HG02973 (cell line): Measurements from ENCODE around the gene PRKG1.

Experiments used
- ATAC-seq: cut with Tn5 transposase; IDR thresholded peaks from one replicate; pipeline ENCODE4 v1.9.1; 2021; ENCODE audit warnings: moderate library complexity; ENCODE audit not compliant: unreplicated experiment

The PRKG1 gene

DNA sequence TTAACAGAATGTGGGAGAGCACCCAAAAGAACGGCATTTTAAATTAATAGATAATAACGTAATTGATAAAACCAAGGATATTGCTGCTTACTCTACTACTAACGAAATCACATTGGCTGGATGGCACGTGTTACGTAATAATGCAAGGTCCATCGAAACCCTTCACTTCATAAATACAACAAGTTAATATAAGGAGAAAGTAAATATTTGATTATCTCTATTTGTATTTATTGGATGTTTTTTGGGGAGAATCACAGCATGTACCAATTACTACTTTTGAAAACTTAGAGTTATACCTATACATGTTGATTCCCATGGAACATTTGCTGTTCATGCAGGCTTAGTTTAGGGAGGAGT, 1.6 kb downstream of the PRKG1 start:
- no peak for ATAC-seq

DNA sequence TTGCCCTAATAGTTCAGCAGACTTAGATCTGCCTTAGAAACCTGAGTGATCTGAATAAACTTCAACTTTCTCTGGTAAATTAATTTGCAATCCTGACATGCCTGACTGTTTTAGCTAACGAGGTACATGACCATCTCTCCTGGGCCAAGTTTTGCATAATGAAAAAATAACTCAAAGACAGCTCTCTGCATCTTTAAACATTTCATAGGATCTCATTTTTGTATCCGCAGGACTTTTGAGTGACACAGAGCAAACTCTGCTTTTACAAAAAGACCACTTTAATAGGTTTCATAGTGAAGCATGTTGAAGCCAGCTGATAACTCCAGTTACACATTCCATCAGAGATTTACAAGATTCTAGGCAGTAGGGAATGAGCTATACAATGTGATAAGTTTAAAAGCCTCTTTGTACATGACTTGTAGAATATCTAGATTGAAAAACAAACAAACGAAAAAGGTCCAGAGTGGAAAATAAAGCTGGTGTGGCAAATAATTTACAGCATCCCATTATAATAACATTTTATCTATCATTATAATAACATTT, 2.1 kb downstream of the PRKG1 start:
- no peak for ATAC-seq

DNA sequence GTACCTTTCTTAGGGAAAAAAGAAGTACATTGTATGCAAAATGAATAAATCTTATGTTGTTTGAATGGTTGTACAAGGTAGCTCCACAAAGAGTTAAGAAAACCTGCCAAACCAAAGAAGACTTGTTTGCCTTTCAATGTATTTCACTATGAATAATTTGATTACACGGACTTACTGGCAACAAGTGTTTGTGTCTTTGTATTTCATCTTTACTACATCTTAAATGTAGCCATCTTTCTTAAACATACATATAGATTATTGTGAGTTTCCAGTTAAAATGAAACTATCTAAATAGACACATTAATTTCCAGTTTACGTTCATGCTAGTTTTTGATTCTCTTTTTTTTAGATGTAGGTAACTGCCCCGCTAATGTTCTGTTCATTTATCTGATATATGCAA, 2.8 kb downstream of the PRKG1 start:
- ATAC-seq: no peak

DNA sequence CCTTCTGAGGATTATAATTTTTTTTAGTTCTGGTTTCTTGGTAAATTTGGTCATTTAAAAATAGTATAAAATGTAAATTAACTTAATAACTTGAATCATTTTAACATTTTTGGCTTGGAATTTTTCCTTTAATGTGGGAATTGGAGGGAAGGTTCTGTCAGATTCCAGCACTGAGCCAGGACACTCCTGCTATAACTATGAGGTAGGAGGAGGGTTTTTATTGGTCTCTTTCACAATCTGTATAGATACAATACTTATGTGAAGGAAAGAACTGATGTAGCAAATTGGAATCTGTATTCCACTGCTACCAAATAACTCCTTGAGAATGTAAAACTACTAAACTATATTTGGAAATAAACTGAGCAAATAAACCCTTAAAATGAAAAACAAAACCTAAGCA, 3.2 kb downstream of the PRKG1 start:
- no peak for ATAC-seq

DNA sequence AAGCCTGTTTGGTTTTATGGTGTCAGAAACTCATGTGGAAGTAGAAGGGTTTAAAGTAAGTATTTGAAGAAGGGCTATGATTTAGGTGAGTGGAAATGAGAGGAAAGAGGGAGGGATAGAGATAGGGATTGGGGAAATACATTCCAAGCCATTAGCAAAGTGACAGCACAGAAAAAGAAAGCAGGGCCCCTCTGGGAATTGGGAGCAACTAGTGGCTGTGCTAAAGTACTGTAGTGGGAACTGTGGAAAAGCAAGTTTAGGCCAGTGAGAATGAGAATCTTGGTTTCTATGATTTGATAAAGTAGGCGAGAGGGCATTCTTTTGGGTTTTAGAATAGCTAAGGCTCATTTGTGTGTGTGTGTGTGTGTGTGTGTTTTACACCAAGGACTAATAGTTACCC, 5.0 kb downstream of the PRKG1 start:
- no peak for ATAC-seq

DNA sequence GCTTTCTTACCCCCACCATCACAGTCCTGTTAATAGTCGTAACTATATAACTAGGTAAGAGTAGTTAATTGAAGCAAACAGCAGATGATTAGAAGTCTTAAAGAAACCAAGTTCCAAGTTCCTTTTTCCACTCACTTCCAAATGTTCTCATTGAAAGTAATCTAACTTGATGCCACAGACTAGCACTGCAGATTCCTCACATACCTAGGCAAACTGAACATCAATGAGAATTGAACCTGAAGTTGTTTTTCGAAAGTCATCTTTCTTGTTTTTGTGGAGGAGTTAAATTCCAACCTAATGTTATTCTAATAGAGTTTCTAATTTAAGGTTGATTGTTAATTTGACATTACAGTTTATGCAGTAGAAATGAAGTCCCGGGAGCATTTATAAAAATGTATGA, 5.5 kb downstream of the PRKG1 start:
- no peak for ATAC-seq

DNA sequence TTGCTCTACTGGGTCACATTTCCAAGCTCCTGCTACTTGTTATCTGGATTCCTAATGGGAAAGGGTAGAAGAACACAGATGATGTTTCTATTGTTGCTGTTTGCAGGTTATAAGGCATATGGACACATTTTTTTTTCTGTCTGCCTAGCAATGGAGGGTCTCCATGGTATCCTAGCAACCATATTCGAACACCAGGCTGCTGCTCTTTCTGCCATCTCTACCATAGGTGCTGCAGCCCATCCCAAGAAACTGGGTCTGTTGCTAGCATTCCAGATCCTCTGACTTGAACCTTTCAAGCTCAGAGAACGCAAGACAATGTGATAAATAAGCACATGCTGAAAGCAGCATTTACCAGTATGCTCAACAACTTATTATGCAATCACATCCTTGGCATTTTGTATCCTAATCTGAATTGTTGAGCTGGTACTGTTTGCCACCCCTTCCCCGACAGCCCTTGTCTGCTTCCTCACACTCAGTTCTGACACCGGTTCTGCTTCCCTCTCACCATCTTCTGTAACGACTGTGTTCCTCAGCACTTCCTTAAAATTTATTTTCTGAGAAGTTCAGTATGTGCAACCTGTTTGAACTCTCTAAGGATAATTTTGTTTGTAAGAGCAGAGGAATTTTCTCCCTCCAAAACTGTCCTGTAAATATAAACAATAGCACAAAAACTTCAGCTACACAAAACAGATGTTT, 6.2 kb downstream of the PRKG1 start:
- ATAC-seq: no peak

DNA sequence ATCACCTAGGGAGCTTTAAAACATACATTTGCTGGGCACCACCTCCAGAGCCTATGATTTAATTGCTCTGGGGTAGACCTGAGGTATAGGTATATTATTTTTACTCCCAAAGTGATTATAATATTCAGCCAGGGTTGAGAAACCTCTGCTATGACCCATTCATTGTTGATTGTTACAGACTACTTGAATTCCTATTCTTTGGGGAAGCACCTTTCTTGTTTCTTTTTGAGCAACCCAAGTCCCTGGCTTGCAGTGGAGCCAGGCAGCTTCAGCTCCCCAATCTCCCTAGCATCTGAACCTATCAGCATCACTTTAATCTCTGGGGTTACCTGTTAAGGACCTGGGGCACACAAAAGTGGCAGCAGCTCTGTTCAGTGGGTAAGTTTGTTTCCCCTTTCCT, 8.6 kb downstream of the PRKG1 start:
- ATAC-seq: no peak

DNA sequence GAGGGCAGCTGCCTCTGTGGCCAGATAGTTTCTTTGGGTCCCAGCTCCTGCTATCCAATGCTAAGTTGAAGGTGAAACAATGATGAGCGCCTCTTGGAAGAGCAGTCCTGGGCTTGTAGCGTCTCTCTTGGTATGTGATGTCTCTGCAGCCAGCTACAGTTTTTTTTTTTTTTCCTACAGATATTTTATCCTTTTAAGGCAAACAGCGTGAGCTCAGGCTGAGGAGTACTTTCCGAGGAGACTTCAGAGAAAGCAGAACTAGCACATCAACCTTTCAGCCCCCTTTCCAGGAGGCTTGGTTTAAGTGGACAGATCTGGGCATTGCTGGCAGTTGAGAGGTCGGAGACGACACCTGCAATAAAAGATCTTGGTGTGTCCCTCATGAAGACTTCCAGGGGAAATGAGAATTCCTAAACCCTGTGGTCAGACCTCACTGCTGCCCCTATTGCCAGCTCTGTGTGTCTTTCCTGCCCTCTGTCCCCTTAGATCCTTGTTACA, 9.1 kb downstream of the PRKG1 start:
- ATAC-seq: no peak

DNA sequence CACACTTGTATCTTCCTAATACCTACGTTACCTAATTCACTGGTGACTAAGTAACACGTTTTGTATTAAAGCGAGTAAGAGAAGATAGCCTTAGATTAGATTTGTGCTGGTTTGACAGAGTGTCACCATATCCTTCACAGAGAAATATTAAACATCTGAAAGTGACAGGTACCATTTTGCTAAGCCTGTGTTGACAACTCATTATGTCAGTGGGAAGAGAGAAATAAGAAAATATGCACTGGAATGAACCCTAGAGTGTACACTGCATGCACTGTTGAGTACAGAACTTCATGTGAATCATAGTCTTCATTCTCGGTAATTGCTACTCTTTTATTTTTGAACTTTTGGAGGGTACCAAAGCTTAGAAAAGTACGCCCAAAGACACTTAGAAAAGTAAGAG, 10.9 kb downstream of the PRKG1 start:
- ATAC-seq: no peak

DNA sequence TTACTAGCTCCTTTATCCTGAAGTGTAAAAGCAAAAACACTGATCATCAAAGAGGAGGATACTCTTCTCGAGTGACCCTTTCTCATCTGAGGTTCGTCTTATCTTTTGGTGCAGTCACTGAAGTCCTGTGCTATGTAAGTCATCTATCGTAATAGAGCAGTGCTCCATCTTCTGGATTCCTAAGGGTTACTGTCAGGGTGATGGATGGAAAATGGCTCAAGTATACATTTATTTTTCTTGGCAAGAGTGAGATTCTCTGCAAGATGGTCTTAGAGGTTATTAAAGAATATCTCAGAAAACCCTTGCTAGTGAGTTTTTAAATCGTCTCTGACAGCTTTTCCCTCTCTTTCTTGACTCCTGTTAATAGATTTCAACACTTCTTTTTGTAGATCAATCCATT, 12.4 kb downstream of the PRKG1 start:
- ATAC-seq: no peak

DNA sequence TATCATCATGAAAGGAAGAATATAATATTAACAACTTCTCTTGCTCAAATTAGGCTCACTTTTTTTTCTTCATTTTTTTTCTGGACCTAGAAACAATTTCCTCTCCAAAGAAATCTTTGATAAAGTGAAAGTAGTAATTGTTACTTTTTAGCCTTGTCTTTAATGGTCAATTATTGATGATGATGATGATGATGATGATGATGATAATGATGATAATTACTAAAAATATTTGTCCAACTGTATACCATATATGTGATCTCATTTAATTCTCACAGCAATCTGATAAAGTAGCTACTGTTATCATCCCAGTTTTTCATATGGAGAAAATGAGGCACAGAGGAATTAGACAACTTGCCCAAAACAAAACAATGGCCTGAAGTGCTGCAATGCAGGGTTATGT, 12.8 kb downstream of the PRKG1 start:
- ATAC-seq: no peak

DNA sequence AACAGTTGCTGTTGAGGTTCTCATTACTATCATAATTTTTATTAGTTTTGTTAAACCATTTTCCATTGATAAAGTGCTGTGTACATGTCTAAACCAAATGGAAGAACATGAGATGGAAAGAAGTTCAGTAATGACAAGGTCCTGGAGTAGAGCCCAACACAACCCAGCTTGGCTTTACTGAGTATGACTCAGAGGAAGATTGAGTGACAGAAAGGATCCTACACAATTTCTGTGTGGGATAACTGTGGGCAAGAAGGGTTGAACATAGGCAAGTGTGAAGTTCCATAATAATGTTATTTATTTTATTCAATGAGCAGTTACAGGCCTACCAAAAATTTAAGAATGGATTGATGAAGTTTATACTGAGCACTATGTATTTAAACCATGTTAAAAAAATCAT, 15.9 kb downstream of the PRKG1 start:
- no peak for ATAC-seq

DNA sequence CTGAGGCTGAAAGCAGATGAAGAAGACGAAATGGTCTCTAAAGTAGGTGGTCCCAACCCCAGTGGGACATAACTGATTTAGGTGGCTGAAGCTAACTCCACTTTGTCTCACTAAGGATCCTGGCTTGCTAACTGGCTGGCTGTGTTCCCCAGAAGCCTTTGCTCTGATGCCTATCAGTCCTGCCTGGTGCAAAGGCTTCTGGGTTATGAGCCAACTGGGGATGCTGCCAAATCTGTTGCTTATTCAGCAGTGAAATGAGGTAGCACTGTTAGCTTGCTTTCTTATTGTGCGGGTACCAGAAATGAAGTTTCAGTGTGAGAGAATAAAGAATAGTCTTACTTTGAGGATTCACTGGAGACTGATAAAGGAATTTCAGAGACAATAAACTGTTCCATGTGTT, 18.1 kb downstream of the PRKG1 start:
- ATAC-seq: no peak

DNA sequence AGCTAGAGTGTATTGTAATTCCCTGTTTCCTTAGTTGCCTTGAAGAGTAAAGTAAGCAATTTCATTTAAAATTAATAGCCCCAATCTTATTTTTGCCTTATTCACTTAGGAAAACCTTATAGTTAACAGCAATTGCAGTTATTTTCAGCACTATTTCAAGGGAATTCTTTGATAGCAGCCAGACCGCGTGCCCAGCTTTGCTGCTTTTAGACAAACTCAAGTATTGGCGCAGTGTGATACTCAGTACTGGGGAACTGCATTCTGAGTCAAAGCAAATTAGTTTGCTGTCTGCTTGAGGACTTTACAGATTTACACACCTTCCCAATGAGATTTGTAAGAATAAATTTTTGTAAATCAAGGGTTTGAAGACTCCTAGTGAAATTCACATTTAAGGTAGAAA, 21.2 kb downstream of the PRKG1 start:
- ATAC-seq: no peak

DNA sequence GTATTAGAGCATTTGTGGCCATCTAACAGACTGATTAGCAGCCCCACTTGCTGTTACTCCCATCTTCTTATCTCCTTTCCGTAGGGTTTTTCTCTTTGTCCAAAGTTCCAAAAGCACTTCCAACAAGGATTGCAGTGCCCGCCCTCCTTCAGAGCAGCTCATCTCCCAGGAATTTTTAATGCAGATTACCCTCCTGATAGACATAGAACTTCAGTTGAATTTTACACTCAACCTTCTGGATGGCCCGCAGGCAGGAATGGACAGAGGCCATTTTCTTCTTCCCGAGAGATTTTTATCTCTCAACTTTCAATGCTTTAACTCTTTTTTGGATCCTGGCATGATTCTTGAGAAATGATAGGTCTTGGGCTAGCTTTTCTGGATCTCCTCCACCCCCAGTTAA, 23.3 kb downstream of the PRKG1 start:
- ATAC-seq: no peak

DNA sequence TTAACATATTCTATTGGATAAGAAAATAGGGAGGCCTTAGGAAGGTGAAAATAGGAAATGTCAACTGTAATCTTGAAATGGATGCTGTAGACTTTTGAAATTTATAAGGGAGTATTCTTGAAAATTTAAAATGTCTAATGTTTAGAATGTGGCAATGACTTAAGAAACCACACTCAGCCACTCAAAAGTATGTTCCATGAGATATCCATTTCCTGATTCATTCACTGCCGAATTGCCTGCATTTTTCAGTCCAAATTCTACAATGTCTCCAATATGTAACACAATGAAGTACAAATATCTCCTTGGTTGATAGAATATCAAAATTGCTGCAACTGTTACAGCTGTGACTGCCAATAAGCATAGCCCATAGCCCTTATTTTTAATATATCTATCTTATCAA, 25.9 kb downstream of the PRKG1 start:
- ATAC-seq: no peak

DNA sequence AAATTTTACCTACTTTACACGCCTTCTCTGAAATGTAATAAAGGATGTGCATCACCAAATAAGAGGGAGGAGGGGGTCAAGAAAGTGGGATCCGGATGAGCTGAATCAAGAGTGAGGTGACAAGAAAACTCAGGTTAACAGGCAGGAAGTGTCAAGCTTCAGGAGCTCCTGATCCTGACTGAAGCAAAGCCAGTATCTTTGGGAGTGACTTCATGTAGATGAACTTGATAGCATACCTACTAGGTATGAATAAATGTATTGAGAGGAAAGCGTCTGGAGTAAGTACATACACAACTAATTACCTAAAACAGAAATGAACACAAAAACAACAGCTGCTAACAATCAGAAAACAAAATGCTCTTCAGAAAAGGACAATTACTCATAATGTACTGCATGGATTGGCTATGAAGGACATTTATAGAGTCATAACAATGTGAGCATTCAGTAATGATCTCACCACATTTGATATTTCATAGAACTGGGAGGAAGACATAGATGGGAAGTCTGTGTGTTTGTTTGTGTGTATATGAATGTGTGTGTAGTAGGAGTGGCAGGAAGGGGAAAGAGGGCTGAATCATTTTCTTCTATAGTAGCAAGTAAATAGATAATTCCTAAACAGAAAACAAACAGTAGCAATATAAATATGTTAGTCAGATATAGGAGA, 29.4 kb downstream of the PRKG1 start:
- ATAC-seq: no peak

DNA sequence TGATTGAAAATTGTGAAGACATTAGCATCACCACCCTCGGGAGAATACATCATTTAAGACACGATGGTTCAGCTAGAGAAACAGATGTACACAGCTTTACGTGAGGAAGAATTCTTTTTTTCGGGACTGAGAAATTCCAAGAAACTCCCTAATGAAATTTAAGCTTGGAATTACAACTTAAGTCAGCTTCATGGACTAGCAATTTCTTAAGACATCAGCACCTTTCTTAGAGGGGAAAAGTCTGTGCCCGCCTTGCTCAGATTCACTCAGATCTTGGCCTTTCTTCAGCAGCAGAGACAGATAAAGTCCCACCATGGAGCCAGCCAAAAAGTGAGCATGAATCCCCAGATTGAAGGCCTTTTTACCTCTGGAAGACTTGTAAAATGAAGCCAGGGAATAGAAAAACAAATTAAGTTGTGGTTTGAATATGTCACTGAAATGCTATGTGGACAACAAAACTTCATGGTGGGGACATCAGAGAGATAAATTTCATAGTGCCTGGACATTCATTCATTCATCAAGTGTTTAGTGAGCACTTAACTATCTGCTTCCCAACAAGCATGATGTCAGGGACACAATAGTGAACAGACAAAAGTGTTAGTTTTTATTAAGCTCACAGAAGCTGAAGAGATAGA, 32.1 kb downstream of the PRKG1 start:
- no peak for ATAC-seq

DNA sequence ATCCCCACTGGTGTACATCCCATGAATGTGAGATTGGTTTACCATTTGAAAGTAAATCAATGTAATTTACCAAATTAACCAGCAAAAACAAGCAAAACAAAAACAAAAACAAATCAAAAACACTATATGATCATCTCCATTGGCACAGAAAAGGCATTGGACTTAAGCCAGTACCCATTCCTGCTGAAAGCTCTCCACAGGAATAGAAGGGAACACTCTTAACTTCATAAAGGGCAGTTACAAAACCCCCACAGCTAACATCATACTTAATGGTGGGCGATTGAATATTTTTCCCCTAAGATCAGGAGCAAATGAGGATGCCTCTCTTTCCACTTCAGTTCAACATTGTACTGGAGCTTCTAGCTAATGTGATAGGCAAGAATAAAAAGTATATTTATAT, 34.1 kb downstream of the PRKG1 start:
- no peak for ATAC-seq

DNA sequence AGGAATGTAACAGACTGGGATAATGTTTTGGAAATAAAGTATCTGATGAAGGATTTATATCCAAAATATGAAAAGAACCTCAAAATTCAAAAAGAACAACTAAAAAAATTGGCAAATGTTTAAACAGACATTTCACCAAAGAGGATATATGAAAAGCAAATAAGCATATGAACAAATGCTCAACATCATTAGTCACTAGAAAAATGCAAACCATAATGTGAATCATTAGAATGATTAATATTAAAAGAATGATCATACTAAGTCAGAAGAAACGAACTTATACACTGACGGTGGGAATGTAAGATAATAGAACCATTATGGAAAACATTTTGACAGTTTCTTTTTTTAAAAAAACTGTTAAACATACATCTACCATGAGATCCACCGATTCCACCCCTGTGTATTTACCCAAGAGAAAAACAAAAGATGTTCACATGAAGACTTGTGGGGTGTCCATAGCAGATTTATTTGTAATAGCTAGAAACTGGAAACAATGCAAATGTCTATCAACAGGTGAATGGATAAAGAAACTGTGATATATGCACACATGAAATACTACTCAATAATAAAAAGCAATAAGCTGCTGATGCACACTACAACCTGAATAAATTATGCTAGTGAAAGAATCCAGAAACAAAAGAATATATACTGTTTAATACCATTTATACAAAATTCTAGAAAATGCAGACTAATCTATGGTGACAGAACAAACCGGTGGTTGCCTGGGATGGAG, 35.7 kb downstream of the PRKG1 start:
- ATAC-seq: no peak

DNA sequence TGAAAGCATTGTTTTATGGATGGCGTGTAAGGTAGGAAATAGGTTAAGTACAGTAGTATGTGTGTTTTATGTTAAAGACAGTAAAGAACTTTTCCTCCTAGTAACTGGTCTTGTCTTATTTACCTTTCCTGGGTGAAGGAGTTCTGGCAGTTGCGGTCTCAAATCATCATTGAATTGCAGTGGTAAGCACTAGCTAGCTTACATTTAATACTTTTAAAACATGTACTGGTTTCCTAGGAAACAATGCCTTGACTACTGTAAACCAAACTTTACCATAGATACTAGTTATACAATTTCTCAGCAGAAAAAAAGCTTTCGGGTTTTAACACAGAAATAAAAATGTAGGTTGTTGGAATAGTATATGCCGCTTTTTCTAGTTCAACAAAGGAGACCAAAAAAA, 37.7 kb downstream of the PRKG1 start:
- ATAC-seq: no peak
